WTC11 (cell line): ENCODE results near the gene MRPS5. TPM values are rescaled to one million over a fixed set of nuclear protein-coding genes. Genes with fewer than 3 reads are reported as not detected.
A peak's percentile ranks its signal among the peaks of the same experiment; 100 is the strongest.

Experiments
- ATAC-seq: fragments of 200-7000 bp; cut with Tn5 transposase; 2 replicates; pipeline ENCODE4 v1.10.0; 2021; ENCODE audit warnings: mild to moderate bottlenecking, moderate library complexity
- CTCF ChIA-PET: fragments of 300-600 bp; sonication (Branson Sonifier 250); formaldehyde crosslinking; loops from one replicate; lab custom pipeline; 2021; ENCODE audit warnings: antibody characterized with exemption; lab: Charles Lee
- POLR2A ChIA-PET: fragments of 350-600 bp; sonication (Branson Sonifier 250); formaldehyde crosslinking; loops from one replicate; lab custom pipeline; 2021; ENCODE audit warnings: antibody characterized with exemption; lab: Charles Lee
- DNase-seq: peaks from one replicate; pipeline ENCODE4 v3.0.0; 2021; ENCODE audit warnings: low spot score
- H3K27ac Mint-ChIP-seq: 2 replicates; pipeline ENCODE4 v1.8.0; 2021; ENCODE audit warnings: mixed read lengths
- H3K27me3 Mint-ChIP-seq: 2 replicates; pipeline ENCODE4 v1.8.0; 2021; ENCODE audit warnings: low read depth, mild to moderate bottlenecking, moderate library complexity, mixed read lengths
- H3K36me3 Mint-ChIP-seq: 2 replicates; pipeline ENCODE4 v1.8.0; 2021; ENCODE audit warnings: mixed read lengths
- H3K4me1 Mint-ChIP-seq: 2 replicates; pipeline ENCODE4 v1.8.0; 2022; ENCODE audit warnings: mixed read lengths
- H3K4me3 Mint-ChIP-seq: 2 replicates; pipeline ENCODE4 v1.8.0; 2021; ENCODE audit warnings: mild to moderate bottlenecking, moderate library complexity, mixed read lengths
- H3K9me3 Mint-ChIP-seq: 2 replicates; pipeline ENCODE4 v1.8.0; 2021; ENCODE audit warnings: mixed read lengths
- ELF4 ChIP-seq: sonication (generic); formaldehyde crosslinking; IDR thresholded peaks from 2 replicates; pipeline ENCODE4 v1.8.1; 2022; ENCODE audit warnings: low read depth, mild to moderate bottlenecking, moderate library complexity, missing genetic modification reagents
- GABPB1 ChIP-seq: sonication (generic); formaldehyde crosslinking; IDR thresholded peaks from 2 replicates; pipeline ENCODE4 v1.8.1; 2023; ENCODE audit warnings: mild to moderate bottlenecking, missing genetic modification reagents
- JAZF1 ChIP-seq: fragments of 250-450 bp; sonication (Bioruptor Pico); IDR thresholded peaks from 2 replicates; pipeline ENCODE4 v1.9.0; 2021; ENCODE audit warnings: moderate library complexity, mild to moderate bottlenecking, inconsistent platforms
- JUN ChIP-seq: sonication (generic); formaldehyde crosslinking; IDR thresholded peaks from 2 replicates; pipeline ENCODE4 v1.8.0; 2023; ENCODE audit warnings: mild to moderate bottlenecking, missing genetic modification reagents
- NFE2L1 ChIP-seq: sonication (generic); formaldehyde crosslinking; IDR thresholded peaks from 2 replicates; pipeline ENCODE4 v1.8.1; 2023; ENCODE audit warnings: missing genetic modification reagents
- NFYB ChIP-seq: sonication (generic); formaldehyde crosslinking; conservative IDR thresholded peaks from 2 replicates; pipeline ENCODE4 v1.8.0; 2022; ENCODE audit warnings: low read depth, missing genetic modification reagents
- OVOL2 ChIP-seq: fragments of 250-450 bp; sonication (Bioruptor Pico); IDR thresholded peaks from 2 replicates; pipeline ENCODE4 v1.9.0; 2021; ENCODE audit warnings: mild to moderate bottlenecking, borderline replicate concordance
- PRRX2 ChIP-seq: fragments of 250-450 bp; sonication (Bioruptor Pico); IDR thresholded peaks from 2 replicates; pipeline ENCODE4 v1.8.0; 2021; ENCODE audit warnings: mild to moderate bottlenecking
- SMAD3 ChIP-seq: sonication (generic); formaldehyde crosslinking; IDR thresholded peaks from 2 replicates; pipeline ENCODE4 v1.8.0; 2022; ENCODE audit warnings: missing genetic modification reagents, mild to moderate bottlenecking, borderline replicate concordance
- TEAD4 ChIP-seq: sonication (generic); formaldehyde crosslinking; IDR thresholded peaks from 2 replicates; pipeline ENCODE4 v1.8.0; 2022; ENCODE audit warnings: mild to moderate bottlenecking, missing genetic modification reagents
- TP53 ChIP-seq: sonication (generic); formaldehyde crosslinking; IDR thresholded peaks from 2 replicates; pipeline ENCODE4 v1.8.1; 2023; ENCODE audit warnings: mild to moderate bottlenecking, missing genetic modification reagents
- ZBTB21 ChIP-seq: sonication (generic); formaldehyde crosslinking; IDR thresholded peaks from 2 replicates; pipeline ENCODE4 v1.8.1; 2023; ENCODE audit warnings: mild to moderate bottlenecking, missing genetic modification reagents, borderline replicate concordance
- ZNF121 ChIP-seq: sonication (generic); formaldehyde crosslinking; IDR thresholded peaks from 2 replicates; pipeline ENCODE4 v1.8.0; 2023; ENCODE audit warnings: missing genetic modification reagents
- total RNA-seq: library from RNA; stranded (reverse); gene quantifications from 3 replicates; pipeline ENCODE4 v1.2.3, GENCODE V29; 2021
- TF ChIP-seq, protein P1 (sequence below): sonication (generic); formaldehyde crosslinking; IDR thresholded peaks from 2 replicates; pipeline ENCODE4 v1.8.0; 2022; ENCODE audit warnings: mild to moderate bottlenecking, missing genetic modification reagents
- TF ChIP-seq, protein P2 (sequence below): sonication (generic); formaldehyde crosslinking; IDR thresholded peaks from 2 replicates; pipeline ENCODE4 v1.8.1; 2023; ENCODE audit warnings: mild to moderate bottlenecking, missing genetic modification reagents
- TF ChIP-seq, protein P3 (sequence below): sonication (generic); formaldehyde crosslinking; IDR thresholded peaks from 2 replicates; pipeline ENCODE4 v1.8.1; 2022; ENCODE audit warnings: mild to moderate bottlenecking, missing genetic modification reagents, moderate library complexity, borderline replicate concordance
- TF ChIP-seq, protein P4 (sequence below): sonication (generic); formaldehyde crosslinking; IDR thresholded peaks from 2 replicates; pipeline ENCODE4 v1.8.0; 2023; ENCODE audit warnings: missing genetic modification reagents
- TF ChIP-seq, protein P5 (sequence below): sonication (generic); formaldehyde crosslinking; IDR thresholded peaks from 2 replicates; pipeline ENCODE4 v1.8.0; 2022; ENCODE audit warnings: mild to moderate bottlenecking, missing genetic modification reagents

The MRPS5 gene
- total RNA-seq, 1 experiment from 2014 or later: 70.3 TPM

DNA sequence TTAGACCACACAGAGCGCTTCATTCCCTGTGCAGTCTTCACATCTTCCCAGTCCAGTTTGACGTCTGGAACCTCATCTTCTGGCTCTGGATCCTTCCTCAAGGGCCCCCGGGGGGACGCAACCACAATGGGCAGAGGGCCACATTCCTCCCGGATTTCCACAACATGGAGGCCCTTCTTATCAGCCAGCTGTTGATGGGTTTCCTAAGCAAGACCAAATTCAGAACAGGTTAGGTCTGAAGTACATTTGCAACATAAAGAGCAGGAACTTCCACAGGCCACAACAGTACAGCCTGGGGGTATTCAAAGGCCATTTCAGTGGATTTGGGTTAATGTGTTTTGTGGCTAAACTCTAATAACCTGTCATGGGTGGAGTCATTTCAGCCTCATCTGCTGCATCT lies 34.2 kb downstream of the MRPS5 start:
- ATAC-seq: peak; percentile 77
- POLR2A ChIA-PET: no interaction called here
- H3K27ac Mint-ChIP-seq: peak overlapping the region; percentile 73

DNA sequence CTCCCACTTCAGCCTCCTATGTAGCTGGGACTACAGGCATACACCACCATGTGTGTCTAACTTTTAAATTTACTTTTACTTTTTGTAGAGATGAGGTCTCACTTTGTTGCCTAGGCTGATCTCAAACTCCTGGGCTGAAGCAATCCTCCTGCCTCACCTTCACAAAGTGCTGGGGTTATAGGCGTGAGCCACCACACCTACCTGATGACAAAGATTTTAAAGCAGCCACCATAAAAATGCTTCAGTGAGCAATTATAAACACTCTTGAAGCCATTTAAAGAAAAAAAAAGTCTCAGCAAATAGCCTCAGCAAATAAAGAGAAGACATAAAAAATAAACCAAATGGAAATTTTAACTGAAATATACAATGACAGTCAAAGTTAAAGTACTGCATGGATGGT lies 35.6 kb downstream of the MRPS5 start:
- no peak for ATAC-seq

More for the DNA sequence above, 34.2 kb downstream of the MRPS5 start:
- H3K4me3 Mint-ChIP-seq: no peak overlapping the region
- peaks cover 18% of the 10 kb centered on the region for H3K4me1 Mint-ChIP-seq
- TF ChIP-seq NFYB (CRISPR knock-in tag) (no peak), ZNF121 (peak; percentile 85)
- TF ChIP-seq, protein P1, sequence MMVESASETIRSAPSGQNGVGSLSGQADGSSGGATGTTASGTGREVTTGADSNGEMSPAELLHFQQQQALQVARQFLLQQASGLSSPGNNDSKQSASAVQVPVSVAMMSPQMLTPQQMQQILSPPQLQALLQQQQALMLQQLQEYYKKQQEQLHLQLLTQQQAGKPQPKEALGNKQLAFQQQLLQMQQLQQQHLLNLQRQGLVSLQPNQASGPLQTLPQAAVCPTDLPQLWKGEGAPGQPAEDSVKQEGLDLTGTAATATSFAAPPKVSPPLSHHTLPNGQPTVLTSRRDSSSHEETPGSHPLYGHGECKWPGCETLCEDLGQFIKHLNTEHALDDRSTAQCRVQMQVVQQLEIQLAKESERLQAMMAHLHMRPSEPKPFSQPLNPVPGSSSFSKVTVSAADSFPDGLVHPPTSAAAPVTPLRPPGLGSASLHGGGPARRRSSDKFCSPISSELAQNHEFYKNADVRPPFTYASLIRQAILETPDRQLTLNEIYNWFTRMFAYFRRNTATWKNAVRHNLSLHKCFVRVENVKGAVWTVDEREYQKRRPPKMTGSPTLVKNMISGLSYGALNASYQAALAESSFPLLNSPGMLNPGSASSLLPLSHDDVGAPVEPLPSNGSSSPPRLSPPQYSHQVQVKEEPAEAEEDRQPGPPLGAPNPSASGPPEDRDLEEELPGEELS (CRISPR knock-in tag): 0 out of 2 replicates have a peak, but pooled peaks have one; percentile 25
- CTCF ChIA-PET: interaction anchor here (1.0 to 1.5 kb wide), 2 partner anchors 9 to 34 kb away, joined by 4 to 6 read pairs; no protein-coding TSS in a partner anchor
- H3K9me3 Mint-ChIP-seq: peaks cover 4% of the 10 kb centered on the region
- no peaks in the 10 kb centered on the region for H3K27me3 Mint-ChIP-seq
- DNase-seq: no peak
- peaks cover 59% of the 10 kb centered on the region for H3K36me3 Mint-ChIP-seq

DNA sequence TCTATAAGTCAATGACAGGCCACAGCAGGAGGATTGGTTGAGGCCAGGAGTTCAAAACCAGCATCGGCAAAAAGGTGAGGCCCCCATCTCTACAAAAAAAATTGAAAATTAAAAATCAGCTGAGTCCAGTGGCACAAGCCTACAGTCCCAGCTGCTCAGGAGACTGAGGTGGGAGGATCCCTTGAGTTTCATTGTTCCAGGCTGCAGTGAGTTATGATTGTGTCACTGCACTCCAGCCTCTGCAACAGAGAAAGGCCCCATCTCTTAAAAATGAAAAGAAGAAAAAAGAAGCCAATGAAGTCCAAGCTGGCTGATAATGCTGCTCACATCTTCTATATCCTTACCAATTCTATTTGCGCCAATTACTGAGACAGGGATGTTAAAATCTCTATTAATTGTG lies 39.1 kb downstream of the MRPS5 start:
- POLR2A ChIA-PET: no interaction called here
- TF ChIP-seq OVOL2 (CRISPR knock-in tag): no peak
- TF ChIP-seq, protein P2, sequence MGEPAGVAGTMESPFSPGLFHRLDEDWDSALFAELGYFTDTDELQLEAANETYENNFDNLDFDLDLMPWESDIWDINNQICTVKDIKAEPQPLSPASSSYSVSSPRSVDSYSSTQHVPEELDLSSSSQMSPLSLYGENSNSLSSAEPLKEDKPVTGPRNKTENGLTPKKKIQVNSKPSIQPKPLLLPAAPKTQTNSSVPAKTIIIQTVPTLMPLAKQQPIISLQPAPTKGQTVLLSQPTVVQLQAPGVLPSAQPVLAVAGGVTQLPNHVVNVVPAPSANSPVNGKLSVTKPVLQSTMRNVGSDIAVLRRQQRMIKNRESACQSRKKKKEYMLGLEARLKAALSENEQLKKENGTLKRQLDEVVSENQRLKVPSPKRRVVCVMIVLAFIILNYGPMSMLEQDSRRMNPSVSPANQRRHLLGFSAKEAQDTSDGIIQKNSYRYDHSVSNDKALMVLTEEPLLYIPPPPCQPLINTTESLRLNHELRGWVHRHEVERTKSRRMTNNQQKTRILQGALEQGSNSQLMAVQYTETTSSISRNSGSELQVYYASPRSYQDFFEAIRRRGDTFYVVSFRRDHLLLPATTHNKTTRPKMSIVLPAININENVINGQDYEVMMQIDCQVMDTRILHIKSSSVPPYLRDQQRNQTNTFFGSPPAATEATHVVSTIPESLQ (CRISPR knock-in tag): no peak
- no peak for TF ChIP-seq TP53 (CRISPR knock-in tag)
- TF ChIP-seq, all 79 proteins: peak for 0
- H3K36me3 Mint-ChIP-seq: peaks cover 31% of the 10 kb centered on the region
- DNase-seq: no peak
- CTCF ChIA-PET: no interaction called here
- no peak for ATAC-seq
- H3K4me3 Mint-ChIP-seq: no peak overlapping the region
- H3K27me3 Mint-ChIP-seq: peaks cover 6% of the 10 kb centered on the region
- peaks cover 4% of the 10 kb centered on the region for H3K9me3 Mint-ChIP-seq
- H3K4me1 Mint-ChIP-seq: peaks cover 30% of the 10 kb centered on the region
- H3K27ac Mint-ChIP-seq: no peak overlapping the region

More for the DNA sequence above, 35.6 kb downstream of the MRPS5 start:
- no peak overlapping the region for H3K4me3 Mint-ChIP-seq
- H3K9me3 Mint-ChIP-seq: peaks cover 4% of the 10 kb centered on the region
- TF ChIP-seq, protein P3, sequence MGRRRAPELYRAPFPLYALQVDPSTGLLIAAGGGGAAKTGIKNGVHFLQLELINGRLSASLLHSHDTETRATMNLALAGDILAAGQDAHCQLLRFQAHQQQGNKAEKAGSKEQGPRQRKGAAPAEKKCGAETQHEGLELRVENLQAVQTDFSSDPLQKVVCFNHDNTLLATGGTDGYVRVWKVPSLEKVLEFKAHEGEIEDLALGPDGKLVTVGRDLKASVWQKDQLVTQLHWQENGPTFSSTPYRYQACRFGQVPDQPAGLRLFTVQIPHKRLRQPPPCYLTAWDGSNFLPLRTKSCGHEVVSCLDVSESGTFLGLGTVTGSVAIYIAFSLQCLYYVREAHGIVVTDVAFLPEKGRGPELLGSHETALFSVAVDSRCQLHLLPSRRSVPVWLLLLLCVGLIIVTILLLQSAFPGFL (CRISPR knock-in tag): no peak
- TF ChIP-seq, protein P4, sequence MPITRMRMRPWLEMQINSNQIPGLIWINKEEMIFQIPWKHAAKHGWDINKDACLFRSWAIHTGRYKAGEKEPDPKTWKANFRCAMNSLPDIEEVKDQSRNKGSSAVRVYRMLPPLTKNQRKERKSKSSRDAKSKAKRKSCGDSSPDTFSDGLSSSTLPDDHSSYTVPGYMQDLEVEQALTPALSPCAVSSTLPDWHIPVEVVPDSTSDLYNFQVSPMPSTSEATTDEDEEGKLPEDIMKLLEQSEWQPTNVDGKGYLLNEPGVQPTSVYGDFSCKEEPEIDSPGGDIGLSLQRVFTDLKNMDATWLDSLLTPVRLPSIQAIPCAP (CRISPR knock-in tag): no peak
- TF ChIP-seq GABPB1 (CRISPR knock-in tag) (no peak), SMAD3 (CRISPR knock-in tag) (no peak), NFE2L1 (CRISPR knock-in tag) (no peak), ZBTB21 (CRISPR knock-in tag) (no peak), JAZF1 (CRISPR knock-in tag) (no peak), JUN (CRISPR knock-in tag) (no peak), TEAD4 (CRISPR knock-in tag) (no peak), ELF4 (CRISPR knock-in tag) (no peak), PRRX2 (CRISPR knock-in tag) (no peak), ZNF121 (no peak)
- TF ChIP-seq, protein P5, sequence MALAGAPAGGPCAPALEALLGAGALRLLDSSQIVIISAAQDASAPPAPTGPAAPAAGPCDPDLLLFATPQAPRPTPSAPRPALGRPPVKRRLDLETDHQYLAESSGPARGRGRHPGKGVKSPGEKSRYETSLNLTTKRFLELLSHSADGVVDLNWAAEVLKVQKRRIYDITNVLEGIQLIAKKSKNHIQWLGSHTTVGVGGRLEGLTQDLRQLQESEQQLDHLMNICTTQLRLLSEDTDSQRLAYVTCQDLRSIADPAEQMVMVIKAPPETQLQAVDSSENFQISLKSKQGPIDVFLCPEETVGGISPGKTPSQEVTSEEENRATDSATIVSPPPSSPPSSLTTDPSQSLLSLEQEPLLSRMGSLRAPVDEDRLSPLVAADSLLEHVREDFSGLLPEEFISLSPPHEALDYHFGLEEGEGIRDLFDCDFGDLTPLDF (CRISPR knock-in tag): no peak
- H3K27me3 Mint-ChIP-seq: no peaks in the 10 kb centered on the region
- CTCF ChIA-PET: no interaction called here
- no peak for DNase-seq
- no peak overlapping the region for H3K27ac Mint-ChIP-seq
- peaks cover 45% of the 10 kb centered on the region for H3K36me3 Mint-ChIP-seq
- POLR2A ChIA-PET: no interaction called here
- peaks cover 18% of the 10 kb centered on the region for H3K4me1 Mint-ChIP-seq
